GM12878 (cell line): ENCODE results near the gene FBXL3. TPM values are rescaled to one million over a fixed set of nuclear protein-coding genes. Genes with fewer than 3 reads are reported as not detected.

Experiments
- DPF2 ChIP-seq: fragments of 450-650 bp; IDR thresholded peaks from 2 replicates; pipeline ENCODE4 v1.6.1; 2017; ENCODE audit warnings: mild to moderate bottlenecking
- EZH2 ChIP-seq: IDR thresholded peaks from 2 replicates; pipeline ENCODE4 v1.6.1; 2012; ENCODE audit warnings: low read depth, mild to moderate bottlenecking, control low read depth, inconsistent platforms, low read length, borderline replicate concordance; ENCODE audit not compliant: control insufficient read depth
- MYB ChIP-seq: fragments of 150-350 bp; IDR thresholded peaks from 2 replicates; pipeline ENCODE4 v1.6.1; 2014; ENCODE audit warnings: mild to moderate bottlenecking, low read depth, low read length, borderline replicate concordance
- RAD21 ChIP-seq: IDR thresholded peaks from 2 replicates; pipeline ENCODE4 v1.6.1; 2011; ENCODE audit warnings: mild to moderate bottlenecking, low read depth, low read length, moderate library complexity; ENCODE audit not compliant: insufficient read depth
- RFX5 ChIP-seq: IDR thresholded peaks from 2 replicates; pipeline ENCODE4 v1.6.1; 2011; ENCODE audit warnings: low read depth, low read length, improper control_type of control experiment
- STAT3 ChIP-seq: IDR thresholded peaks from 2 replicates; pipeline ENCODE4 v1.6.1; 2011; ENCODE audit warnings: low read depth, low read length, improper control_type of control experiment
- ZSCAN29 ChIP-seq: fragments of 450-650 bp; IDR thresholded peaks from 2 replicates; pipeline ENCODE4 v1.6.1; 2017; ENCODE audit warnings: mild to moderate bottlenecking, moderate library complexity
- polyA plus RNA-seq, 11 experiments: library from polyadenylated mRNA; depleted of rRNA in 4 of 11; unstranded in 6 of 11; stranded (reverse) in 5 of 11; fragments of >200 nt; fragmentation: Nextera tagmentation in 4 of 11; fragmentation: Illumina TruSeq in 1 of 11; extraction: Ambion mirVana in 4 of 11; extraction: Trizol in 1 of 11; gene quantifications; 1 replicate in 1 of 11; 2 replicates in 10 of 11; pipeline versions ENCODE4 v1.2.1 to v1.2.3, GENCODE V29; 2011 to 2016; ENCODE audit warnings: inconsistent platforms in 2 of 11, missing spikeins in 2 of 11, low read depth in 1 of 11
- total RNA-seq, 4 experiments: library from RNA; depleted of rRNA in 3 of 4; stranded (reverse); fragments of >200 nt in 3 of 4; fragmentation: Illumina TruSeq in 1 of 4; extraction: Trizol in 1 of 4; gene quantifications; 2 replicates each; pipeline versions ENCODE4 v1.2.1 to v1.2.3, GENCODE V29; 2013 to 2021
- TF ChIP-seq, protein P1 (sequence below): fragments of 150-350 bp; IDR thresholded peaks from 2 replicates; pipeline ENCODE4 v1.6.1; 2016; ENCODE audit warnings: low read depth, low read length
- TF ChIP-seq, protein P2 (sequence below): fragments of 450-650 bp; formaldehyde crosslinking; IDR thresholded peaks from 2 replicates; pipeline ENCODE4 v1.4.0; 2022; ENCODE audit warnings: mild to moderate bottlenecking, moderate library complexity

Gene FBXL3
- total and polyA plus RNA-seq, 10 of the 15 experiments (the other 5 are each of a cell fraction or from before 2014, with no cell fraction given), result 9.0 to 26.4 (median 19.7) TPM

DNA sequence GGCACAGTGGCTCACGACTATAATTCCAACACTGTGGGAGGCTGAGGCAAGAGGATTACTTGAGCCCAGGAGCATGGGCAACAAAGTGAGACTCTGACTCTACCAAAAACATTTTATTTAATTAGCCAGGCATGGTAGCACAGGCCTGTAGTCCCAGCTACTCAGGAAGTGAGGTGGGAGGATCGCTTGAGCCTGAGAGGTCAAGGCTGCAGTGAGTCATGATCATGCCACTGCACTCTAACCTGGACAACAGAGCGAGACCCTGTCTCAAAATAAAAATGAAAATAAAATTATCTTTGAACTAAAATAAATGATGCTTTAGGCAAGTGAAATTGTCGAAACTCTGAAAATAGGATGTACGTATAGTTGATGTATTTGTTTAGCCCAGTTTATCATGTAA, 43.3 kb downstream of the FBXL3 start (continued):
- TF ChIP-seq, protein P1, sequence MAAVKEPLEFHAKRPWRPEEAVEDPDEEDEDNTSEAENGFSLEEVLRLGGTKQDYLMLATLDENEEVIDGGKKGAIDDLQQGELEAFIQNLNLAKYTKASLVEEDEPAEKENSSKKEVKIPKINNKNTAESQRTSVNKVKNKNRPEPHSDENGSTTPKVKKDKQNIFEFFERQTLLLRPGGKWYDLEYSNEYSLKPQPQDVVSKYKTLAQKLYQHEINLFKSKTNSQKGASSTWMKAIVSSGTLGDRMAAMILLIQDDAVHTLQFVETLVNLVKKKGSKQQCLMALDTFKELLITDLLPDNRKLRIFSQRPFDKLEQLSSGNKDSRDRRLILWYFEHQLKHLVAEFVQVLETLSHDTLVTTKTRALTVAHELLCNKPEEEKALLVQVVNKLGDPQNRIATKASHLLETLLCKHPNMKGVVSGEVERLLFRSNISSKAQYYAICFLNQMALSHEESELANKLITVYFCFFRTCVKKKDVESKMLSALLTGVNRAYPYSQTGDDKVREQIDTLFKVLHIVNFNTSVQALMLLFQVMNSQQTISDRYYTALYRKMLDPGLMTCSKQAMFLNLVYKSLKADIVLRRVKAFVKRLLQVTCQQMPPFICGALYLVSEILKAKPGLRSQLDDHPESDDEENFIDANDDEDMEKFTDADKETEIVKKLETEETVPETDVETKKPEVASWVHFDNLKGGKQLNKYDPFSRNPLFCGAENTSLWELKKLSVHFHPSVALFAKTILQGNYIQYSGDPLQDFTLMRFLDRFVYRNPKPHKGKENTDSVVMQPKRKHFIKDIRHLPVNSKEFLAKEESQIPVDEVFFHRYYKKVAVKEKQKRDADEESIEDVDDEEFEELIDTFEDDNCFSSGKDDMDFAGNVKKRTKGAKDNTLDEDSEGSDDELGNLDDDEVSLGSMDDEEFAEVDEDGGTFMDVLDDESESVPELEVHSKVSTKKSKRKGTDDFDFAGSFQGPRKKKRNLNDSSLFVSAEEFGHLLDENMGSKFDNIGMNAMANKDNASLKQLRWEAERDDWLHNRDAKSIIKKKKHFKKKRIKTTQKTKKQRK, result no peak
- TF ChIP-seq STAT3, result no peak
- TF ChIP-seq, protein P2, sequence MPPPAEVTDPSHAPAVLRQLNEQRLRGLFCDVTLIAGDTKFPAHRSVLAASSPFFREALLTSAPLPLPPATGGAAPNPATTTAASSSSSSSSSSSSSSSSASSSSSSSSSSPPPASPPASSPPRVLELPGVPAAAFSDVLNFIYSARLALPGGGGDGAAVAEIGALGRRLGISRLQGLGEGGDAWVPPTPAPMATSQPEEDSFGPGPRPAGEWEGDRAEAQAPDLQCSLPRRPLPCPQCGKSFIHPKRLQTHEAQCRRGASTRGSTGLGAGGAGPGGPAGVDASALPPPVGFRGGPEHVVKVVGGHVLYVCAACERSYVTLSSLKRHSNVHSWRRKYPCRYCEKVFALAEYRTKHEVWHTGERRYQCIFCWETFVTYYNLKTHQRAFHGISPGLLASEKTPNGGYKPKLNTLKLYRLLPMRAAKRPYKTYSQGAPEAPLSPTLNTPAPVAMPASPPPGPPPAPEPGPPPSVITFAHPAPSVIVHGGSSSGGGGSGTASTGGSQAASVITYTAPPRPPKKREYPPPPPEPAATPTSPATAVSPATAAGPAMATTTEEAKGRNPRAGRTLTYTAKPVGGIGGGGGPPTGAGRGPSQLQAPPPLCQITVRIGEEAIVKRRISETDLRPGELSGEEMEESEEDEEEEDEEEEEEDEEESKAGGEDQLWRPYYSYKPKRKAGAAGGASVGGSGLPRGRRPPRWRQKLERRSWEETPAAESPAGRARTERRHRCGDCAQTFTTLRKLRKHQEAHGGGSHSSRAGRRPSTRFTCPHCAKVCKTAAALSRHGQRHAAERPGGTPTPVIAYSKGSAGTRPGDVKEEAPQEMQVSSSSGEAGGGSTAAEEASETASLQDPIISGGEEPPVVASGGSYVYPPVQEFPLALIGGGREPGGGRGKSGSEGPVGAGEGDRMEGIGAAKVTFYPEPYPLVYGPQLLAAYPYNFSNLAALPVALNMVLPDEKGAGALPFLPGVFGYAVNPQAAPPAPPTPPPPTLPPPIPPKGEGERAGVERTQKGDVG (CRISPR knock-in tag), result no peak
- TF ChIP-seq ZSCAN29, result no peak
- TF ChIP-seq RFX5, result no peak
- no peak for TF ChIP-seq EZH2
- TF ChIP-seq DPF2, result no peak
- no peak for TF ChIP-seq MYB
- no peak for TF ChIP-seq RAD21
